Body of pancreas (tissue), 4 donors: ENCODE measurements around the gene GMDS. TPM values are rescaled to one million over a fixed set of nuclear protein-coding genes. Genes with fewer than 3 reads are reported as not detected.

ENCODE experiments used
- ATAC-seq: fragments of 150-250 bp; one replicate; pipeline ENCODE4 v1.9.1; 2016
- DNase-seq, 4 donors: peaks; one replicate each; pipeline ENCODE4 v3.0.0-alpha.2; 2019
- H3K27ac ChIP-seq, 4 donors: fragments of 200-600 bp; sonication (generic); 1 replicate in 3 of 4; 2 replicates in 1 of 4; pipeline versions ENCODE4 v1.5.1 to v1.6.1; 2016 to 2019; ENCODE audit warnings: mild to moderate bottlenecking in 1 of 4, mixed read lengths in 1 of 4, moderate library complexity in 1 of 4
- H3K27me3 ChIP-seq, 2 donors: fragments of 200-600 bp; sonication (generic); one replicate each; pipeline ENCODE4 v1.6.0; 2016; ENCODE audit warnings: mild to moderate bottlenecking in 1 of 2
- H3K36me3 ChIP-seq, 2 donors: fragments of 200-600 bp; sonication (generic); replicated peaks in 1 of 2; 2 replicates each; pipeline ENCODE4 v1.5.1; 2016; ENCODE audit warnings: low read depth in 2 of 2; ENCODE audit not compliant: insufficient read depth in 1 of 2
- H3K4me1 ChIP-seq: fragments of 200-600 bp; sonication (generic); one replicate; pipeline ENCODE4 v1.6.0; 2016
- H3K4me3 ChIP-seq, 2 donors: fragments of 200-600 bp; sonication (generic); 1 replicate in 1 of 2; 2 replicates in 1 of 2; pipeline ENCODE4 v1.5.1; 2016 to 2019
- H3K9me3 ChIP-seq, 3 donors: fragments of 200-600 bp; sonication (generic); 1 replicate in 2 of 3; 2 replicates in 1 of 3; pipeline ENCODE4 v1.5.1; 2016
- POLR2A ChIP-seq, 3 donors: fragments of 450-650 bp; IDR thresholded peaks; one replicate each; pipeline ENCODE4 v1.6.1; 2016; ENCODE audit warnings: antibody characterized with exemption in 3 of 3, mild to moderate bottlenecking in 2 of 3
- WGBS, 2 donors: methylation state at CpG; one replicate each; pipeline ENCODE4 v1.1.5; 2017; 5-methylcytosine and 5-hydroxymethylcytosine counted together
- intact Hi-C: fragments of 100-400 bp; cut with DNase I; formaldehyde crosslinking; loops from one replicate; pipeline ENCODE4 v1.15.1; 2023
- total RNA-seq, 2 donors: library from RNA; depleted of rRNA; stranded (reverse); fragments of >200 nt; gene quantifications; one replicate each; pipeline ENCODE4 v1.1.0, GENCODE V29; 2016
- TF ChIP-seq, protein P1 (sequence below), 7 experiments: fragments of 450-650 bp in 4 of 7; fragments of 200-600 bp in 3 of 7; sonication (generic) in 3 of 7; IDR thresholded peaks; one replicate each; pipeline ENCODE4 v1.5.1; 2016 to 2019; ENCODE audit warnings: antibody characterized with exemption in 7 of 7

GMDS gene
- total RNA-seq, 2 donors from 2014 or later, result 34.5 to 63.3 TPM

DNA sequence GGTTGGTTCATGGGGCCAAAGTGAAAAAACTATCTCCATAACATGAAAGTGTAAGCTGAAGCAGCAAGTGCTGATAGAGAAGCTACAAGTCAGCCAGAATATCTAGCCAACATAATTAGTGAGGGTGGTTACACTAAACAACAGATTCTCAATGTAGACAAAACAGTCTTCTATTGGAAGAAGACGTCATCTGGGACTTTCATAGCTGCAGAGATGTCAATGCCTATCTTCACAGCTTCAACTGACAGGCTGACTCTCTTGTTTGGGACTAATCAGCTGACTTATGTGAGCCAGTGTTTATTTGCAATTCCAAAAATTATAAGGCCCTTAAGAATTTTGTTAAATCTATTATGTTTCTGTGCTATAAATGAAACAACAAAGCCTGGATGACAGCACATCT lies 63.2 kb downstream of the GMDS start:
- intact Hi-C loops, result no loop called here
- WGBS, 2 donors, result 72 to 91% methylated on average over 1 of the region's 1 CpG
- Histone ChIP-seq H3K9me3 (no peaks in the 10 kb centered on the region), H3K4me3 (no peak overlapping the region), H3K36me3 (no peaks in the 10 kb centered on the region), H3K4me1 (no peaks in the 10 kb centered on the region), H3K27ac (no peak overlapping the region), H3K27me3 (no peaks in the 10 kb centered on the region)
- no peak for ATAC-seq
- no peak for DNase-seq
- TF ChIP-seq, protein P1, sequence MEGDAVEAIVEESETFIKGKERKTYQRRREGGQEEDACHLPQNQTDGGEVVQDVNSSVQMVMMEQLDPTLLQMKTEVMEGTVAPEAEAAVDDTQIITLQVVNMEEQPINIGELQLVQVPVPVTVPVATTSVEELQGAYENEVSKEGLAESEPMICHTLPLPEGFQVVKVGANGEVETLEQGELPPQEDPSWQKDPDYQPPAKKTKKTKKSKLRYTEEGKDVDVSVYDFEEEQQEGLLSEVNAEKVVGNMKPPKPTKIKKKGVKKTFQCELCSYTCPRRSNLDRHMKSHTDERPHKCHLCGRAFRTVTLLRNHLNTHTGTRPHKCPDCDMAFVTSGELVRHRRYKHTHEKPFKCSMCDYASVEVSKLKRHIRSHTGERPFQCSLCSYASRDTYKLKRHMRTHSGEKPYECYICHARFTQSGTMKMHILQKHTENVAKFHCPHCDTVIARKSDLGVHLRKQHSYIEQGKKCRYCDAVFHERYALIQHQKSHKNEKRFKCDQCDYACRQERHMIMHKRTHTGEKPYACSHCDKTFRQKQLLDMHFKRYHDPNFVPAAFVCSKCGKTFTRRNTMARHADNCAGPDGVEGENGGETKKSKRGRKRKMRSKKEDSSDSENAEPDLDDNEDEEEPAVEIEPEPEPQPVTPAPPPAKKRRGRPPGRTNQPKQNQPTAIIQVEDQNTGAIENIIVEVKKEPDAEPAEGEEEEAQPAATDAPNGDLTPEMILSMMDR (IDR thresholded peaks at IDR 0.05), result no peak
- TF ChIP-seq POLR2A (IDR thresholded peaks at IDR 0.05), result no peak

DNA sequence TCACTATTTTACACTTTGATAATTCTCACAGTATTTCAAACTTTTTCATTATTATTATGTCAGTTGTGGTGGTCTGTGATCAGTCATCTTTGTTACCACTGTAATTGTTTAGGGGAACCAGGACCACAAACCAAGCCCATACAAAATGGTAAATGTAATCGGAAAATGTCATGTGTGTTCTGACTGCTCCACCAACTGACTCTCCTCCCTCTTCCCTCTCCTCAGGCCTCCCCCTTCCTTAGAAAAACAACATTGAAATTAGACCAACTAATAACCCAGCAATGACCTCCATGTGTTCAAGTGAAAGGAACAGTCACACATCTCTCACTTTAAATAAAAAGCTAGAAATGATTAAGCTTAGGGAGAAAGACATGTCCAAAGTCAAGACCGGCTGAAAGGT lies 63.8 kb downstream of the GMDS start:
- Histone ChIP-seq H3K4me1 (no peaks in the 10 kb centered on the region), H3K4me3 (no peak overlapping the region), H3K27ac (no peak overlapping the region), H3K27me3 (no peaks in the 10 kb centered on the region), H3K36me3 (no peaks in the 10 kb centered on the region), H3K9me3 (no peaks in the 10 kb centered on the region)
- no peak for DNase-seq
- WGBS, 2 donors, result 60 to 73% methylated on average over 2 of the region's 2 CpGs
- no peak for ATAC-seq
- intact Hi-C loops, result no loop called here
- TF ChIP-seq, protein P1 (IDR thresholded peaks at IDR 0.05), result no peak
- TF ChIP-seq POLR2A (IDR thresholded peaks at IDR 0.05), result no peak

DNA sequence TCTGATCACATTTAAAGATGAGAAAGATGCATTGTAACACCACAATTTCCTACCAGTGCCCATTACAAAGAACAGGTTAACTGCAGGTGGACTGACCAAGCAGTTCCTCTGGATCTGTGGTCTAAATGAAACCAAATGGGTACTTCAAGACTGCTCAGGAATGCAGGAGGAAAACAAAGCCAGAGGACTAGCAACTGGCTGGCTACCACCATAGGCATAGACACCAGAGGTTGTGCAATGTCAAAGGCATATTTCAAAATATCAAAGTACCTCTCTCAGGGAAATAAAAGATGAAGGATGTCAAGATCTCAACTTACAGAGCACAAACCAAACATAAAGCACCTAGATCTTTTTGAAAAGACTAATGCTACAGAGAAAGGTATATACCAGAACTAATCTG lies 65.5 kb downstream of the GMDS start:
- TF ChIP-seq POLR2A (IDR thresholded peaks at IDR 0.05), result no peak
- TF ChIP-seq, protein P1 (IDR thresholded peaks at IDR 0.05), result no peak
- intact Hi-C loops, result no loop called here
- no peak for ATAC-seq

DNA sequence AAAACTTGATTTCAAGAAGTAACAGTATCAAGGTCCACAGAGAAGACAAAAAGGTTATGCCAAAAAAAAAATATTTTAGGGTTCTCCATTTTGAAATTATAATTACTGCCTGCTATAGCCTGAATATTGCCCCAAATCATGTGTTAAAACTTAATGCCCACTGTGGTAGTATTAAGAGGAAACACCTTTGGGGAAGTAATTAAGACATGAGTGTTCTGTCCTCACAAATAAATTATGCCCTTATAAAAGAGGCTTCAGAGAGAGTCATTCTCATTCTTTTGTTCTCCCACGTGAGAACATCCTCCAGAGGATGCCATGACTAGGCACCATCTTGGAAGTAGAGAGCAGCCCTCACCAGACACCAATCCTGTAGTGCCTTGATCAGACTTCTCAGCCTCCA lies 66.2 kb downstream of the GMDS start:
- no peak overlapping the region for H3K4me3 ChIP-seq
- H3K27me3 ChIP-seq, result no peaks in the 10 kb centered on the region
- H3K4me1 ChIP-seq, result no peaks in the 10 kb centered on the region
- ATAC-seq (no peak), DNase-seq (no peak)
- no peaks in the 10 kb centered on the region for H3K9me3 ChIP-seq
- intact Hi-C loops, result no loop called here
- H3K36me3 ChIP-seq, result no peaks in the 10 kb centered on the region
- TF ChIP-seq, protein P1 (IDR thresholded peaks at IDR 0.05), result no peak
- H3K27ac ChIP-seq, result no peak overlapping the region
- whole genome bisulfite sequencing, 2 donors, result 64 to 84% methylated on average over 1 of the region's 1 CpG

More for the DNA sequence above, 65.5 kb downstream of the GMDS start:
- Histone ChIP-seq H3K27me3 (no peaks in the 10 kb centered on the region), H3K4me1 (no peaks in the 10 kb centered on the region), H3K27ac (no peak overlapping the region), H3K36me3 (no peaks in the 10 kb centered on the region), H3K4me3 (no peak overlapping the region), H3K9me3 (no peaks in the 10 kb centered on the region)
- DNase-seq, result no peak

DNA sequence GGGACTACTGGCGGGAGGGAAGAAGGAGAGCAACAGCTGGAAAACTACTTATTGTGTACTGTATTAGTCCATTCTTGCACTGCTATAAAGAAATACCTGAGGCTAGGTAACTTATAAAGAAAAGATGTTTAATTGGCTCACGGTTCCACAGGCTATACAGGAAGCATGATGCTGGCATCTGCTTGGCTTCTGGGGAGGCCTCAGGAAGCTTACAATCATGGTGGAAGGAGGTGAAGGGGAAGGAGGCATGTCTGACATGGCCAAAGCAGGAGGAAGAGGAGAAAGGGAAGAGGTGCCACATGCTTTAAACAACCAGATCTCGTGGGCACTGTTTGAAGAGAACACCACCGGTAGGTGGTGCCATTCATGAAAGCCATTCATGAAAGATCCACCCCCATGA lies 67.3 kb downstream of the GMDS start:
- Histone ChIP-seq H3K36me3 (no peaks in the 10 kb centered on the region), H3K4me3 (no peak overlapping the region), H3K27me3 (no peaks in the 10 kb centered on the region), H3K4me1 (no peaks in the 10 kb centered on the region), H3K27ac (no peak overlapping the region), H3K9me3 (no peaks in the 10 kb centered on the region)
- intact Hi-C loops, result no loop called here
- DNase-seq (no peak), ATAC-seq (no peak)
- 92 to 95% methylated on average over 4 of the region's 4 CpGs for WGBS, 2 donors
- TF ChIP-seq, protein P1 (IDR thresholded peaks at IDR 0.05), result no peak
- TF ChIP-seq POLR2A (IDR thresholded peaks at IDR 0.05), result no peak
